NT2/D1 (cell line): ENCODE measurements around the gene NAGK.

ENCODE experiments used
- SUZ12 ChIP-seq: IDR thresholded peaks from 2 replicates; pipeline ENCODE4 v1.6.1; 2011; ENCODE audit not compliant: insufficient read length, insufficient read depth; ENCODE audit errors: extremely low read depth
- ZNF274 ChIP-seq: IDR thresholded peaks from 2 replicates; pipeline ENCODE4 v1.6.1; 2011; ENCODE audit warnings: mild to moderate bottlenecking, low read depth, low read length

DNA sequence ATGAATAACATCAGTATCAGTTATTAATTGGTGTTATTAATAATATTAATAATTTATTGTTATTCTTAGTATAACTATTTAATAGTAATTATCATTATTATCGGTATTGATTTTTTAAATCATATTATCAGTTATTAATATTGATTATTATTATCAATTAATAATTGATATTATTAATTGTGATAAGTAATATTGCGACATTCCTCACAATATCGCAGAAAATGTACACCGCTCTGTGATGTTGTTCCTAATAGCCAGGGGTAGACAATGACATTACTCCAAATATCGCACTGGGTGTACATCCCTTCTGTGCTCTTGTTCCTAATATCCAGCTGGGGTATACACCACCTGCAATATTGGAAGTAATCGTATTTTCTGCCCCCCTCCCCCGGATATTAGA, 23.3 kb upstream of the NAGK start:
- TF ChIP-seq SUZ12 = no peak
- TF ChIP-seq ZNF274 = no peak
